IPS-20b (cell line): ENCODE results near the gene SCAMP3.
A peak's percentile ranks its signal among the peaks of the same experiment; 100 is the strongest.

Experiments
- H3K27ac ChIP-seq: one replicate; pipeline ENCODE4 v1.5.1; 2013; ENCODE audit warnings: low read length
- H3K27me3 ChIP-seq: 2 replicates; pipeline ENCODE4 v1.6.1; 2013; ENCODE audit warnings: mild to moderate bottlenecking, low read length, inconsistent platforms; ENCODE audit not compliant: insufficient read depth
- H3K36me3 ChIP-seq: 2 replicates; pipeline ENCODE4 v1.6.1; 2013; ENCODE audit warnings: low read depth, mild to moderate bottlenecking, inconsistent platforms, low read length, moderate library complexity; ENCODE audit not compliant: insufficient read depth
- H3K4me1 ChIP-seq: 2 replicates; pipeline ENCODE4 v1.6.1; 2013; ENCODE audit warnings: mild to moderate bottlenecking, control low read depth, inconsistent platforms, low read length, moderate library complexity; ENCODE audit not compliant: insufficient read depth
- H3K4me3 ChIP-seq: 2 replicates; pipeline ENCODE4 v1.5.1; 2013; ENCODE audit warnings: mild to moderate bottlenecking, low read length, inconsistent platforms
- H3K9ac ChIP-seq: 2 replicates; pipeline ENCODE4 v1.6.1; 2013; ENCODE audit warnings: low read depth, mild to moderate bottlenecking, inconsistent platforms, low read length, moderate library complexity
- H3K9me3 ChIP-seq: 2 replicates; pipeline ENCODE4 v1.6.1; 2013; ENCODE audit warnings: mild to moderate bottlenecking, low read depth, low read length, inconsistent platforms; ENCODE audit not compliant: insufficient read depth

SCAMP3 gene

DNA sequence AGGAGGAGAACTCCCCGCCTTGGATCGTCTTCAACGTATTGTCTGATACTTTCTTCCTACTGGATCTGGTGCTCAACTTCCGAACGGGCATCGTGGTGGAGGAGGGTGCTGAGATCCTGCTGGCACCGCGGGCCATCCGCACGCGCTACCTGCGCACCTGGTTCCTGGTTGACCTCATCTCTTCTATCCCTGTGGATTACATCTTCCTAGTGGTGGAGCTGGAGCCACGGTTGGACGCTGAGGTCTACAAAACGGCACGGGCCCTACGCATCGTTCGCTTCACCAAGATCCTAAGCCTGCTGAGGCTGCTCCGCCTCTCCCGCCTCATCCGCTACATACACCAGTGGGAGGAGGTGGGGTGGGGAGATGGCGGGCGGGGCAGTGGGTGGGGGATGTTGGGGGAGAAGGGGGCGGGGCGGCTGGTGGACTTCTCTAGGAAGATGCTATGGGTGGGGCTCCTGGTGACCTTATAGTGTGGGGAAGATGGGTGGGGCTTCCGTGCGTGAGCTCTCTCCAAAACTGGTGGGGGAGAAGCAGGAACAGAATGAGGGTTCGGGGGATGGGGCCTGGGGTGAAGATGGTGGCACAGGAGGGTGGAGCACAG lies 20.4 kb upstream of the SCAMP3 start:
- Histone ChIP-seq H3K27ac (no peak overlapping the region), H3K4me1 (peaks cover 11% of the 10 kb centered on the region), H3K9ac (no peak overlapping the region), H3K27me3 (no peaks in the 10 kb centered on the region), H3K36me3 (no peaks in the 10 kb centered on the region), H3K9me3 (no peaks in the 10 kb centered on the region), H3K4me3 (no peak overlapping the region)

DNA sequence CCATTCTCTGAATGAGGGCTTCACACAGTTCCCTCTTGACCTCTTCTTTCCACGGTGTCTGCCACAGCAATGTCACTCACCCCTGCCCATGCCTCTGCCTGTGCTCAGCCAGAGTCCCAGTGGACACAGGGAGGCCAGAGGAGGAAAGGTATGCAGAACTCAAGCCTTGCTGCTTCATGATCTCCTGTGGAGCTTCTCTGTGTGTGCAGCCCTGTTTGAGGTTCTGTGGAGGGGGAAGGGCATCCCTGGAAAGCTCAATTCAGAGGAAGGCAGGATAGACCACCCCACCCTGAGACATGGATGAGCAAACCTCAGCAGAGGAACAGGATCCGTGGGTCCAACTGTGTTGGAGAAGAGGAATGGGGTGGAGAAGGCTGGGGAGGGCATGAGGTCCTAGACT lies 17.1 kb upstream of the SCAMP3 start:
- Histone ChIP-seq H3K9ac (no peak overlapping the region), H3K36me3 (no peaks in the 10 kb centered on the region), H3K27me3 (peaks cover 15% of the 10 kb centered on the region), H3K4me3 (0 out of 2 replicates have a peak overlapping the region, but pooled peaks have one; percentile 2), H3K27ac (no peak overlapping the region), H3K4me1 (peaks cover 13% of the 10 kb centered on the region), H3K9me3 (no peaks in the 10 kb centered on the region)

DNA sequence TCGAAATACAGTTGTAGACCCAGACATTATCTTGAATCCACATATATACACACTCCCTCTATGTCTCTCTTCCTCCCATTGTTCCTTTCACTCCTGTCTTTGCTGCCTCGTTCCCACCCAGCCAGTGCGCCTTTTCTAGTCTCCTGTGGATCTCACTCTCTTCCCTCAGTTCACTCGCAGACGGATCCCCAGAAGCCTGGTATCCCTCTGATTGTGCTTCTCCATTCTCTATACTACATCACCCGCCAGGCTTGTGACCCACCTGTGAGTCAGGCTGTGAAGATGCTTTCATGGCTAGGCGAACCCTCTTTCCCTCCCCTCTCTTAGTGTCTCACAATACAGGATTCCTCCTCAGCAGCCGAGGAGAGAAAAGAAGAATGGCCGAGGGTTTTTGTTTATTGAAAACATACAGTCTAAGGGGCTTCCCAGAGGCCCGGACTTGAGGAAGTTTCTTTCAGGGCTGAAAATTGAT lies 16.6 kb upstream of the SCAMP3 start:
- Histone ChIP-seq H3K9ac (peak overlapping the region; percentile 7; the same call in 1 of the 2 replicates), H3K9me3 (no peaks in the 10 kb centered on the region), H3K4me3 (peak overlapping the region; percentile 40; the same call in 1 of the 2 replicates), H3K27ac (no peak overlapping the region), H3K4me1 (peaks cover 13% of the 10 kb centered on the region), H3K27me3 (peaks cover 15% of the 10 kb centered on the region), H3K36me3 (no peaks in the 10 kb centered on the region)

DNA sequence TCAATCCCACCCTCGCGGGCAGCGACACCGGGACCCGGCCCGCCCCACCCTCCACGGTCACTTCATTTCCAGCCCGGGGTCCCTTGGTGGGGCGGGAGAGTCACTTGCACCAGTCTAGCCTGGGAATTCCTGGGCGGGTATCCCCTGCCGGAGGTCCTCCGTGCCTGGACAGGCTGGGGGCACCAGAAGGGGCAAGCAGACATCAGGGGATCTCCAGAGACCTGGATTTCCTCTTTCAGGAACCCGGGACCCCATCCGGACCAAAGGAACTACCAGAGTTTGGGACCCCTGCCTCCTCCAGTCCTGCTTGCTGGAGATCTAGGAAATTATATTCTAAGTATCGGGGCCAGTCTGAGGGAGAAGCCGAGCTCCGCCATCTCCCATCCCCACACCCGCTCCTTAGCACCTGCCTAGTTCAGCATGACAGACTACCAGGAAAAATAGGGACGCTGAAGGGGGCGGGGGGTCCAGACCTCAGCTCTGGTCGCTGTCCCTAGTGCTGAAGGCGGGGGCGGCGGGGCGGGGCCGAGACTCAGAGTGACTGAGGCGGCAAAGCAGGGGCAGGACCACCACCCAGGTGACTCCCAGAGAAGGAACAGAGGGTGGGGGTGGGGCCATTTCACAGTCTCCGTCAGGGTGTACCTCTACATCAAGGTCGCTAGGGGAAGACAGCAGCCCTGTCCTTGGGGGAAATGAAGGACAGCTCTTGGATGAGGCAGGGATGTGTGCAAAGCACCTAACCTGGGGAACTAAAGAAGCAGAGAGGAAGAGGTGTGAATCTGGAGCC lies 15.9 kb upstream of the SCAMP3 start:
- H3K4me1 ChIP-seq, result peaks cover 15% of the 10 kb centered on the region
- no peak overlapping the region for H3K27ac ChIP-seq
- peak overlapping the region; percentile 70 for H3K4me3 ChIP-seq
- no peaks in the 10 kb centered on the region for H3K36me3 ChIP-seq
- peaks cover 15% of the 10 kb centered on the region for H3K27me3 ChIP-seq
- H3K9me3 ChIP-seq, result no peaks in the 10 kb centered on the region
- peak overlapping the region; percentile 41; the same call in 1 of the 2 replicates for H3K9ac ChIP-seq

DNA sequence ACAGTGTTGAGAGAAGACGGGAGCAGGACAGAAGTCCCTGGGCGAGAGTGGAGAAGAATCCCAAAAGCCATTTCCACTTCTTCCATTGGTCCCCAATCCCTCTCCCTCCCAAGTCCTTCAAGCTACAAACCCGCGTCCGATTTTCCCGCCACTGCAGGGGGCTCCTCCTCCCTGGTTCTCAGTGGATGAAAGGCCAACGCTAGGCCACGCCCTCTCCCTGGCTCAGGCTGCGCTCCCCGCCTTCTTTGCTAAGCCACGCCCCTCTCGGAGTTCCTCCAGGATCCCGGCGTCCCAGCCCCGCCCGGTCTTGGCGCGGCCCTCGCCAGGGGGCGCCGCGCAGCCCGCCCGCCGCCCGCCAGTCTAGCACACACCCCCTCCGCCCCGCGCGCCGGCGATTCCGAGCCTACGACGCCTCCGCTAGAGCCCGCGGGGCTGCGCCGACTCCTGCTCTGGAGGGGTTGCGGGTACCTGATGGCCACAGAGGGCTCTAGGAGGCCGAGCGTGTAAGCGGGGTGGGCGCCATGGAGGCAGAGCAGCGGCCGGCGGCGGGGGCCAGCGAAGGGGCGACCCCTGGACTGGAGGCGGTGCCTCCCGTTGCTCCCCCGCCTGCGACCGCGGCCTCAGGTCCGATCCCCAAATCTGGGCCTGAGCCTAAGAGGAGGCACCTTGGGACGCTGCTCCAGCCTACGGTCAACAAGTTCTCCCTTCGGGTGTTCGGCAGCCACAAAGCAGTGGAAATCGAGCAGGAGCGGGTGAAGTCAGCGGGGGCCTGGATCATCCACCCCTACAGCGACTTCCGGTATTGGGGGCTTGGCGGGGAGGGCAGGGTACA lies 15.1 kb upstream of the SCAMP3 start, which contains the start of gene HCN3:
TSS of gene HCN3 (plus strand) at position 394 of the 832 bp plus-strand sequence. CDS start at position 522, 128 bp downstream.
- H3K36me3 ChIP-seq, result no peaks in the 10 kb centered on the region
- H3K4me3 ChIP-seq, result peak within 1 kb of the TSS; percentile 70
- peaks cover 15% of the 10 kb centered on the region for H3K27me3 ChIP-seq
- H3K27ac ChIP-seq, result no peak within 1 kb of the TSS
- H3K4me1 ChIP-seq, result peaks cover 15% of the 10 kb centered on the region
- peak within 1 kb of the TSS; percentile 41; the same call in 1 of the 2 replicates for H3K9ac ChIP-seq
- H3K9me3 ChIP-seq, result no peaks in the 10 kb centered on the region

DNA sequence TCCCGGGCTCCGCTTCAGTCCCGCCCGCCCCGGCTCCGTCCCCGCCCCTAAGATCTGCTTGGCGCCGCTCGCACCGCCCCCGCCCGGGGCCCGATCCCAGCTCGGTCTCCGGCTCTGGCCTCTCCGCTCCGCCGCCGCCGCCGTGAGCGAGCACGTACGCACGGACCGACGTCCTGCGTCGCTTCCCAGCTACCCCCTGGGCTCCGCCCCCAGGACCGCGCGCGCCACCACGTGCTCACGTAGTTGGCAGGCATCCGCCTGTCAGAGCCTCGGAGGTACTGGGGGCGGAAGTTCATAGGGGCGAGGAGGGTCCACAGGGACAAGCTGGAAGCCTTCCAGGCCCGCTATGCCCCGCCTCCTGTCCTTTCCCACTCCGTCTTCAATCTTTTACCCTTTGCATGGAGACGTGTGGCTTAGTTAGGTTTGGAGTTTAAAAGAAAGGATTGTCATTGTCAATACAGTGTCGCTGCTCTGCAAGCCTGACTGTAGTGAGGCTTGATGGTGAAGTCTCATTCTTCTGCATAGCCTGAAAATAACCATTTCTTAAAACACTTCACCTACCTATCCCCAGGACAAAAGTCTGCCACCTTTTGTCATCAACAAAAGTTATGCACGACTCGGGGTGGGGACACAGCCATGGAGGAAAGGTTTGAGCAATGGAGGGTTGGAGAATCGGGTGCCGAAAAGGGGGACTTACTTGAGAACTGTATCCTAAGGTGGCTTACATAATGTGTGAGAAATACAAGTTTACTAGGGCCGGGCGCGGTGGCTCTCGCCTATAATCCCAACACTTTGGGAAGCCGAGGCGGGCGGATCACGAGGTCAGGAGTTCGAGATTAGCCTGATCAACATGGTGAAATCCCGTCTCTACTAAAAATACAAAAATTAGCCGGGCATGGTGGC lies 11.4 kb upstream of the SCAMP3 start, which contains the start of gene CLK2:
TSS of gene CLK2 (minus strand) at position 162 of the 903 bp plus-strand sequence. CDS start 2,527 bp downstream, outside the sequence.
- peak within 1 kb of the TSS; percentile 88 for H3K27ac ChIP-seq
- peak within 1 kb of the TSS; percentile 96 for H3K9ac ChIP-seq
- peaks cover 15% of the 10 kb centered on the region for H3K27me3 ChIP-seq
- peaks cover 30% of the 10 kb centered on the region for H3K36me3 ChIP-seq
- peaks cover 6% of the 10 kb centered on the region for H3K4me1 ChIP-seq
- H3K4me3 ChIP-seq, result peak within 1 kb of the TSS; percentile 98
- H3K9me3 ChIP-seq, result no peaks in the 10 kb centered on the region

DNA sequence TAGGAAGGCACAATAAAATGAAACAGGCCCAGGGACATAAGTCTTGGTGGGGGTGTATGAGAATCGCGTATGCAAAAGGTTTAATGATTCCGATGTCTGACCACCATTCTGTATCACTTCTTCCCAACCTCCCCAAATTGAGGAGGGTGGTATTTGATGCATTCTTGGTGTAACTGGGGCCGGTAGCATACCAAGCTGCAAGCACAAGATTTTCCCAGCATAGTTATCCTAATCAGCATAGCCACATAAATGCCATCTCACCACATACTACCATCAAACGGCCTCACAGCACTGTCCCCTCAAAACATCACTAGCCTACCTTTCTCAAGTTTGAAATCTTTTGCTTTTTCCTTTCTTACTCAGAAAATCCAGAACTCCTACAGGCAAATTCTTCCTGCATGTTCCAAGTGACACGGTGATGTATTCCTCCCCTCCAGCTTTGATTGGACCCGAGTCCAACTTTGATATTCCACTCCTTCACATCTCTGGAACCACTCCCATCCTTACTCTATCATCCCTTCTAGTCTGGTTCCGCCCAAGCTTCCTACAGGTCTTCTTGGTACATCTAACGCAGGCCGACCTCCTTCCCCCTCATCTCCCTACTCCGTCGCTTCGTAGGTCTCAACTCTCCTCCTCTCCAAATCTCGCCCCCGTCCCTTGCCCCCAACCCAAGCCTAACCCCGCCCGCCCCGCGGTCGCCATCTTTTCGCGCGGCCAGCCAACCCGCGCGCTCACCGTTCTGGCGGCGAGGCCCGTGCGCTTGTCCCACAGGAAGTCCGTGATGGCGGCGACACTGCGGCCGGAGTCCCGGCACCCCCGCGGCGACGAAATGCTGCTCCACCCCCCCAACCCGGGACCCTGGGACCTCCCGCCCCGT lies 10.5 kb upstream of the SCAMP3 start:
- Histone ChIP-seq H3K9ac (peak overlapping the region; percentile 96), H3K27me3 (peaks cover 15% of the 10 kb centered on the region), H3K4me1 (peaks cover 5% of the 10 kb centered on the region; the same call in 1 of the 2 replicates), H3K4me3 (peak overlapping the region; percentile 98), H3K27ac (peak overlapping the region; percentile 84), H3K36me3 (peaks cover 39% of the 10 kb centered on the region), H3K9me3 (no peaks in the 10 kb centered on the region)

DNA sequence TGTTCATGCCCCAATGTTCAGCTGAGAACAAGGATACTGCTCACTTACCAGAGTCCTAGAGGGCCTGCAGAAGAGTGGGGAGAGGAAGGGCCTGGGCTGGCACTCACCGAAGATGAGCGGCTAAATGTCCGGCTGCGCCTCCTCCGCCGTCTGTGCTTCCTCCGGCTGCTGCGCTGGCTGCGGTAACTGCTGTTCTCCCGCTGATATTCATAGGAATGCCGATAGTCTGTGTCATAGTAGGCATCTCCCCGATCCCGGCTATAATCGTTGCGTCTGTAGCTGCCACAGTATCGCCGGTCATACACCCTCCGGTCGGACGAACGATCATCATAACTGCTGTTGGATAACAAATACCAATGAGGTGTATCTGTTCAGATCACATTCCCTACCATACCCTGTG lies 7.2 kb upstream of the SCAMP3 start:
- peaks cover 3% of the 10 kb centered on the region; the same call in 1 of the 2 replicates for H3K4me1 ChIP-seq
- no peaks in the 10 kb centered on the region for H3K27me3 ChIP-seq
- H3K9ac ChIP-seq, result no peak overlapping the region
- peaks cover 72% of the 10 kb centered on the region for H3K36me3 ChIP-seq
- no peaks in the 10 kb centered on the region for H3K9me3 ChIP-seq
- no peak overlapping the region for H3K27ac ChIP-seq
- no peak overlapping the region for H3K4me3 ChIP-seq

DNA sequence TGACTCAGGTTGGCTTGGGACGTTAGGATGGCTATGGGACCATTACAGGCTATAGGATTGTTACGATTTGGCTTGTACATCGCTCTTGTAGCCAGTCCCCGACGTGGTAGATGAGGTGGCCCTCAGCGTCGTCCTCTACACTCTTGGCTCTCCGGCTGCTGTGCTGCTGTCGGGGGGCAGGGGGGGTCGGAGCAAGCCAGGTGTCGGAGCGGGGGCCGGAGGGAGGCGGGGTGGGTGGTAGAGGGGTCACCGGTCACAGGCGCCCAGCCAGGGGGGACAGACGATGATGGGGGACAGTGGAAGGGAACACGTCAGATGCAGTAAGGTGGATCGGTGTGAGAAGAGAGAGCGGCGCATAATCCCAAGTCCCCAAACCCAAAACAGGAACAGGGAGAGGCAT lies 6.5 kb upstream of the SCAMP3 start:
- peaks cover 1% of the 10 kb centered on the region; the same call in 1 of the 2 replicates for H3K4me1 ChIP-seq

DNA sequence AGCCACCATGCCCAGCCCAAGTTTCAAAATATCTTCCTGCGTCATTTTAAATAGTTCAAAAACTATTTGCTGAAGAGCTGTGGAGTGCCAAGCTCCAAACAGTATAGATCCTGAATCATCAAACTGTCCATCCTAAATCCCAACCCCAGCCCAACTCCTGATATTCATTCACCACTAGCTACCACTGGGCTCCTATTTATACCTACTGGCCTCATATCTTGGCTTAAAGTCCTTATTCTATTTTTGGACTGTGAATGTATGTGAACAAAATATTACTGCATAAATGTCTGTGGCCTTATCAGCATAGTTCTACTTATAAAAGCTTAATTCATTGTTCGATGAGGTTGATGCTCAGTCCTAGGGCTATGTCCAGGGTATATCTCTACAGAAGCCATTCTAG lies 5.2 kb upstream of the SCAMP3 start:
- no peaks in the 10 kb centered on the region for H3K4me1 ChIP-seq
- H3K36me3 ChIP-seq, result peaks cover 90% of the 10 kb centered on the region
- H3K9me3 ChIP-seq, result no peaks in the 10 kb centered on the region
- no peak overlapping the region for H3K4me3 ChIP-seq
- no peak overlapping the region for H3K9ac ChIP-seq
- H3K27ac ChIP-seq, result no peak overlapping the region
- H3K27me3 ChIP-seq, result no peaks in the 10 kb centered on the region

More for the DNA sequence above, 6.5 kb upstream of the SCAMP3 start:
- Histone ChIP-seq H3K27ac (no peak overlapping the region), H3K27me3 (no peaks in the 10 kb centered on the region), H3K9ac (no peak overlapping the region), H3K36me3 (peaks cover 79% of the 10 kb centered on the region), H3K9me3 (no peaks in the 10 kb centered on the region), H3K4me3 (no peak overlapping the region)
